Endodermal cell (in vitro differentiated cells): ENCODE data around the gene ABCA2. TPM values are rescaled to one million over a fixed set of nuclear protein-coding genes. Genes with fewer than 3 reads are reported as not detected.

Experiments
- DNase-seq: peaks from one replicate; pipeline ENCODE4 v3.0.0-alpha.2; 2017
- H3K27ac ChIP-seq: 2 replicates; pipeline ENCODE4 v1.5.1; 2013; ENCODE audit warnings: mild to moderate bottlenecking, low read depth, low read length, moderate library complexity
- H3K27me3 ChIP-seq: 2 replicates; pipeline ENCODE4 v1.6.1; 2013; ENCODE audit warnings: mild to moderate bottlenecking, low read length, moderate library complexity; ENCODE audit not compliant: insufficient read depth, control insufficient read depth, poor library complexity, severe bottlenecking
- H3K36me3 ChIP-seq: 2 replicates; pipeline ENCODE4 v1.7.0; 2013; ENCODE audit warnings: mild to moderate bottlenecking, low read length, moderate library complexity; ENCODE audit not compliant: control insufficient read depth, insufficient read depth
- H3K4me1 ChIP-seq: one replicate; pipeline ENCODE4 v1.7.0; 2013; ENCODE audit warnings: low read length; ENCODE audit not compliant: control insufficient read depth, insufficient read depth
- H3K4me3 ChIP-seq: 2 replicates; pipeline ENCODE4 v1.5.1; 2013; ENCODE audit warnings: mild to moderate bottlenecking, low read length, moderate library complexity
- H3K9ac ChIP-seq: 2 replicates; pipeline ENCODE4 v1.6.1; 2013; ENCODE audit warnings: mild to moderate bottlenecking, low read length, moderate library complexity; ENCODE audit not compliant: poor library complexity, severe bottlenecking; ENCODE audit errors: extremely low read depth
- H3K9me3 ChIP-seq: 2 replicates; pipeline ENCODE4 v1.6.1; 2013; ENCODE audit warnings: mild to moderate bottlenecking, low read length, moderate library complexity; ENCODE audit not compliant: control insufficient read depth
- H3K27ac Mint-ChIP-seq: 2 replicates; pipeline ENCODE4 v1.8.0; 2020; ENCODE audit warnings: mixed read lengths
- H3K27me3 Mint-ChIP-seq: 2 replicates; pipeline ENCODE4 v1.8.0; 2021; ENCODE audit warnings: mild to moderate bottlenecking, mixed read lengths; ENCODE audit not compliant: insufficient read depth
- H3K36me3 Mint-ChIP-seq: 2 replicates; pipeline ENCODE4 v1.8.0; 2020; ENCODE audit warnings: low read depth, mixed read lengths
- H3K4me1 Mint-ChIP-seq: 2 replicates; pipeline ENCODE4 v1.8.0; 2020; ENCODE audit warnings: mixed read lengths
- H3K4me3 Mint-ChIP-seq: 2 replicates; pipeline ENCODE4 v1.8.0; 2020; ENCODE audit warnings: mild to moderate bottlenecking, moderate library complexity, mixed read lengths
- H3K9me3 Mint-ChIP-seq: 2 replicates; pipeline ENCODE4 v1.8.0; 2020; ENCODE audit warnings: mild to moderate bottlenecking, mixed read lengths
- WGBS, 2 experiments: methylation state at CpG; one replicate each; pipeline versions ENCODE4 v1.1.5 to v1.1.7; 2013; ENCODE audit warnings: missing lambda C conversion rate in 2 of 2, mixed read lengths in 1 of 2; ENCODE audit not compliant: insufficient coverage in 1 of 2, insufficient read length in 1 of 2; 5-methylcytosine and 5-hydroxymethylcytosine counted together
- total RNA-seq, 2 donors: library from RNA; stranded (reverse); fragmentation: NEBNext Ultra II Directional in 1 of 2; extraction: Animal tissue kit (Norgen Biotek cat#: 25700) in 1 of 2; gene quantifications; 2 replicates in 1 of 2; 3 replicates in 1 of 2; pipeline ENCODE4 v1.2.1, GENCODE V29; 2021
- TF ChIP-seq, protein P1 (sequence below): fragments of 200-600 bp; sonication (generic); conservative IDR thresholded peaks from 2 replicates; pipeline ENCODE4 v1.5.0; 2021; ENCODE audit warnings: antibody characterized with exemption, mild to moderate bottlenecking

Gene ABCA2
- total RNA-seq, 2 donors from 2014 or later, result 21.5 to 30.0 TPM

DNA sequence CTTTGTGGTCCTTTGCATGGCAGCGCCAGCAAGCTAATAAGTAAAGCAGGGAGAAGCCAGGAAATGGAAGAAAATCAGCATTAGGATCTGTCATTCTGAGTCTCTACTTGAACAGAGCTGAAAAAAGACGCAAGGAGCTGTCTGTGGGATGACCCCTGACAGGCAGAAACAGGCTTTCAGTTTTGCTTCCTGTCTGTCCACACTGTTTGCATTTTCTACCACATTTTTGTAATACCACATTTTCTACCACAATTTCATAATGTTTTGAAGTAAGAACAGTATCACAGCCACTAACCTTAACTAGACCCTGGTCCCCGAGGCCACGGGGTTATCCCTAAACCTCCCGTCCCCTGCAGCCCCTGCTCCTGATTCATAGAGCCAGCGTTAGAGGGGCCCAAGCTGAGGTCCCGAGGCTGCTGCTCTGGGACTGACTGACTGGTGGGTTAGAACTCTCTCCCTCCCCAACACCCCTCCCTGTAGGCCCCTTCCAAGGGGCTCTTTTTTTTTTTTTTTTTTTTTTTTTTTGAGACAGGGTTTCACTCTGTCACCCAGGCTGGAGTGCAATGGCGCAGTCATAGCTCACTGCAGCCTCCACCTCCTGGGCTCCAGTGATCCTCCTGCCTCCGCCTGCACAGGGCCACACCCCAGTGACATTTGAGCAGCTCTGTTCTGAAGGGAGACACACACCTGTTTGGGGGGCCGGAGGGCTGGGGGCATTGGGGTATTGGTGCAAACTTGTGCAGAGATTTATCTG, 27.7 kb downstream of the ABCA2 start:
- DNase-seq, result no peak
- Mint-ChIP-seq H3K36me3 (no peaks in the 10 kb centered on the region), H3K4me3 (no peak overlapping the region), H3K4me1 (no peaks in the 10 kb centered on the region), H3K27ac (no peak overlapping the region), H3K27me3 (peaks cover 9% of the 10 kb centered on the region), H3K9me3 (peaks cover 11% of the 10 kb centered on the region)
- WGBS, 2 experiments, result 83 to 90% methylated on average over 3 to 10 of the region's 10 CpGs
- Histone ChIP-seq H3K36me3 (no peaks in the 10 kb centered on the region), H3K9me3 (no peaks in the 10 kb centered on the region), H3K27ac (no peak overlapping the region), H3K4me3 (no peak overlapping the region), H3K27me3 (no peaks in the 10 kb centered on the region), H3K4me1 (peaks cover 4% of the 10 kb centered on the region), H3K9ac (no peak overlapping the region)
- TF ChIP-seq, protein P1, sequence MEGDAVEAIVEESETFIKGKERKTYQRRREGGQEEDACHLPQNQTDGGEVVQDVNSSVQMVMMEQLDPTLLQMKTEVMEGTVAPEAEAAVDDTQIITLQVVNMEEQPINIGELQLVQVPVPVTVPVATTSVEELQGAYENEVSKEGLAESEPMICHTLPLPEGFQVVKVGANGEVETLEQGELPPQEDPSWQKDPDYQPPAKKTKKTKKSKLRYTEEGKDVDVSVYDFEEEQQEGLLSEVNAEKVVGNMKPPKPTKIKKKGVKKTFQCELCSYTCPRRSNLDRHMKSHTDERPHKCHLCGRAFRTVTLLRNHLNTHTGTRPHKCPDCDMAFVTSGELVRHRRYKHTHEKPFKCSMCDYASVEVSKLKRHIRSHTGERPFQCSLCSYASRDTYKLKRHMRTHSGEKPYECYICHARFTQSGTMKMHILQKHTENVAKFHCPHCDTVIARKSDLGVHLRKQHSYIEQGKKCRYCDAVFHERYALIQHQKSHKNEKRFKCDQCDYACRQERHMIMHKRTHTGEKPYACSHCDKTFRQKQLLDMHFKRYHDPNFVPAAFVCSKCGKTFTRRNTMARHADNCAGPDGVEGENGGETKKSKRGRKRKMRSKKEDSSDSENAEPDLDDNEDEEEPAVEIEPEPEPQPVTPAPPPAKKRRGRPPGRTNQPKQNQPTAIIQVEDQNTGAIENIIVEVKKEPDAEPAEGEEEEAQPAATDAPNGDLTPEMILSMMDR, result no peak

DNA sequence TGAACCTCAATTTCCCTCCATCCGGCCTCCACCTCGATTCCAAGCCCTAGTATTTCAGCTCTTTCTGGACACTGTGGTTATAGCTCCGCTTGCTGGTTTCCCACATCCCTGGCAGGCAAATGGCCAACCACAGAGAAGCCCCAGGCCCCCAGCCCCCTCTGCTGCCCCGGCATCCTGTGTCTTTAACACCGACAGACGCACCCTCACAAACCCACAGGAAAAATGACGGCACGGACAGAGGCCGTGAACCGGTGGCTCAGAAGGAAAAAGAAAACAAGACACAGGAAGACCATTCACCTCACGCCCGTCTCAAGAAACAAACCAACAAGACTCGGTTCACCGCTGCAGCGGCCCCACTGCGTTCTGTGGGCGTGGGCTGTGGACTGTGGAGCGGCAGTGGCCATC, 30.2 kb downstream of the ABCA2 start:
- H3K4me3 Mint-ChIP-seq, result no peak overlapping the region
- no peak for DNase-seq
- H3K27me3 Mint-ChIP-seq, result peaks cover 5% of the 10 kb centered on the region
- H3K4me1 Mint-ChIP-seq, result no peaks in the 10 kb centered on the region
- H3K27ac ChIP-seq, result no peak overlapping the region
- H3K9ac ChIP-seq, result no peak overlapping the region
- no peaks in the 10 kb centered on the region for H3K9me3 Mint-ChIP-seq
- H3K36me3 Mint-ChIP-seq, result peaks cover 4% of the 10 kb centered on the region
- no peak overlapping the region for H3K4me3 ChIP-seq
- no peak overlapping the region for H3K27ac Mint-ChIP-seq
- peaks cover 9% of the 10 kb centered on the region for H3K36me3 ChIP-seq
- 93 to 94% methylated on average over 13 to 18 of the region's 18 CpGs for WGBS, 2 experiments
- H3K4me1 ChIP-seq, result peaks cover 4% of the 10 kb centered on the region
- TF ChIP-seq, protein P1, result no peak
- H3K27me3 ChIP-seq, result no peaks in the 10 kb centered on the region
- no peaks in the 10 kb centered on the region for H3K9me3 ChIP-seq

GRCh38 chr9:136997371-136997770, 30.7 kb downstream of the ABCA2 start:
- no peak overlapping the region for H3K4me3 Mint-ChIP-seq
- Histone ChIP-seq H3K4me3 (no peak overlapping the region), H3K36me3 (peaks cover 9% of the 10 kb centered on the region), H3K4me1 (peaks cover 4% of the 10 kb centered on the region), H3K9ac (no peak overlapping the region), H3K9me3 (no peaks in the 10 kb centered on the region), H3K27ac (no peak overlapping the region), H3K27me3 (no peaks in the 10 kb centered on the region)
- peaks cover 4% of the 10 kb centered on the region for H3K36me3 Mint-ChIP-seq
- no peak overlapping the region for H3K27ac Mint-ChIP-seq
- TF ChIP-seq, protein P1, result no peak
- no peaks in the 10 kb centered on the region for H3K9me3 Mint-ChIP-seq
- 90 to 100% methylated on average over 3 to 10 of the region's 10 CpGs for WGBS, 2 experiments
- no peak for DNase-seq
- H3K27me3 Mint-ChIP-seq, result peaks cover 5% of the 10 kb centered on the region
- no peaks in the 10 kb centered on the region for H3K4me1 Mint-ChIP-seq
